ENCODE data around the gene CCL15. TPM values are rescaled to one million over a fixed set of nuclear protein-coding genes. Genes with fewer than 3 reads are reported as not detected.

Gene CCL15
- total RNA-seq, 1 donor from 2014 or later, result not detected

Other genes with a start within 250 kb of the CCL15 start
- not detected for gene GAS2L2, start 248.3 kb downstream of the CCL15 start, total RNA-seq
- not detected for gene C17orf50, start 240.7 kb downstream of the CCL15 start, total RNA-seq
- gene MMP28, start 205.9 kb downstream of the CCL15 start, total RNA-seq, result 6.1 TPM
- 85.4 TPM for gene TAF15, start 192.1 kb downstream of the CCL15 start, total RNA-seq
- gene HEATR9, start 132.7 kb downstream of the CCL15 start, total RNA-seq, result not detected
- 1.4 TPM for gene CCL5, start 121.2 kb downstream of the CCL15 start, total RNA-seq
- 0.79 TPM for gene RDM1, start 70.8 kb downstream of the CCL15 start, total RNA-seq
- gene LYZL6, start 57.8 kb downstream of the CCL15 start, total RNA-seq, result not detected
- not detected for gene CCL16, start 20.1 kb downstream of the CCL15 start, total RNA-seq
- 3.1 TPM for gene CCL14, start 14.8 kb downstream of the CCL15 start, total RNA-seq
- gene CCL23, start 16.4 kb upstream of the CCL15 start, total RNA-seq, result 0.39 TPM
- gene CCL18, start 62.7 kb upstream of the CCL15 start, total RNA-seq, result not detected
- 7.9 TPM for gene CCL3, start 88.6 kb upstream of the CCL15 start, total RNA-seq
- 7.1 TPM for gene CCL4, start 102.3 kb upstream of the CCL15 start, total RNA-seq
- 0.39 TPM for gene TBC1D3B, start 175.1 kb upstream of the CCL15 start, total RNA-seq
- 3.9 TPM for gene CCL3L1, start 195.2 kb upstream of the CCL15 start, total RNA-seq
- 19.3 TPM for gene CCL4L2, start 209.5 kb upstream of the CCL15 start, total RNA-seq